SK-N-SH (cell line): ENCODE measurements around the gene STIM1. TPM values are rescaled to one million over a fixed set of nuclear protein-coding genes. Genes with fewer than 3 reads are reported as not detected.

ENCODE experiments used
- CTCF ChIA-PET: fragments of 300-600, 350-600 bp; formaldehyde crosslinking; extraction: SDS; loops from one replicate; lab custom pipeline; 2021; lab: Yijun Ruan, JAX
- POLR2A ChIA-PET: fragments of 350-600 bp; sonication (Branson Sonifier 250); formaldehyde crosslinking; extraction: SDS; loops from one replicate; lab custom pipeline; 2020; ENCODE audit warnings: antibody characterized with exemption, inconsistent platforms; lab: Yijun Ruan, JAX
- DNase-seq: peaks from one replicate; pipeline ENCODE4 v3.0.0; 2012
- H2AFZ ChIP-seq: fragments of 200-600 bp; sonication (generic); 2 replicates; pipeline ENCODE4 v1.8.1; 2016; ENCODE audit warnings: antibody characterized with exemption, mild to moderate bottlenecking, low read depth
- H3F3A ChIP-seq: fragments of 200-600 bp; sonication (generic); replicated peaks from 2 replicates; pipeline ENCODE3; 2016; ENCODE audit warnings: antibody characterized with exemption, mild to moderate bottlenecking; ENCODE audit not compliant: insufficient read depth
- H3K27ac ChIP-seq, 2 experiments: fragments of 200-500 bp in 1 of 2; fragments of 200-600 bp in 1 of 2; sonication (Bioruptor generic) in 1 of 2; sonication (generic), shearing (Covaris generic) in 1 of 2; 2 replicates each; pipeline versions ENCODE4 v1.5.1 to v1.6.1; 2014 to 2016; ENCODE audit warnings: low read depth in 2 of 2, inconsistent platforms in 1 of 2, low read length in 1 of 2, mild to moderate bottlenecking in 1 of 2, mixed read lengths in 1 of 2
- H3K27me3 ChIP-seq: fragments of 200-600 bp; sonication (generic), shearing (Covaris generic); 2 replicates; pipeline ENCODE4 v1.6.1; 2016; ENCODE audit warnings: mixed run types; ENCODE audit not compliant: insufficient read depth
- H3K36me3 ChIP-seq, 2 experiments: fragments of 200-500 bp in 1 of 2; fragments of 200-600 bp in 1 of 2; sonication (Bioruptor generic) in 1 of 2; sonication (generic) in 1 of 2; replicated peaks in 1 of 2; 2 replicates each; pipeline versions ENCODE3 to v1.5.1; 2014 to 2016; ENCODE audit warnings: low read length in 1 of 2, mild to moderate bottlenecking in 1 of 2; ENCODE audit not compliant: insufficient read depth in 2 of 2, control insufficient read depth in 1 of 2
- H3K4me1 ChIP-seq, 2 experiments: fragments of 200-500 bp in 1 of 2; fragments of 200-600 bp in 1 of 2; sonication (Bioruptor generic) in 1 of 2; sonication (generic), shearing (Covaris generic) in 1 of 2; 2 replicates each; pipeline versions ENCODE4 v1.5.1 to v1.6.1; 2014 to 2016; ENCODE audit warnings: low read depth in 1 of 2, low read length in 1 of 2, mixed run types in 1 of 2; ENCODE audit not compliant: insufficient read depth in 2 of 2, control insufficient read depth in 1 of 2
- H3K4me2 ChIP-seq: fragments of 200-600 bp; sonication (generic), shearing (Covaris generic); 2 replicates; pipeline ENCODE4 v1.6.1; 2017; ENCODE audit warnings: mixed run types
- H3K4me3 ChIP-seq, 2 experiments: fragments of 200-500 bp in 1 of 2; fragments of 200-600 bp in 1 of 2; sonication (Bioruptor generic) in 1 of 2; sonication (generic), shearing (Covaris generic) in 1 of 2; 2 replicates each; pipeline versions ENCODE4 v1.5.1 to v1.8.1; 2014 to 2016; ENCODE audit warnings: low read depth in 2 of 2, inconsistent platforms in 1 of 2, low read length in 1 of 2, mild to moderate bottlenecking in 1 of 2, mixed read lengths in 1 of 2, moderate library complexity in 1 of 2
- H3K79me2 ChIP-seq: fragments of 200-600 bp; sonication (generic); 2 replicates; pipeline ENCODE4 v1.8.1; 2017; ENCODE audit warnings: mild to moderate bottlenecking; ENCODE audit not compliant: insufficient read depth
- H3K9ac ChIP-seq: fragments of 200-600 bp; sonication (generic); 2 replicates; pipeline ENCODE4 v1.6.1; 2017; ENCODE audit warnings: mixed run types
- H3K9me2 ChIP-seq: fragments of 200-600 bp; sonication (generic); 2 replicates; pipeline ENCODE4 v1.6.1; 2017; ENCODE audit warnings: mixed run types
- H3K9me3 ChIP-seq: fragments of 200-600 bp; sonication (generic); 2 replicates; pipeline ENCODE4 v1.6.1; 2017; ENCODE audit warnings: mixed run types, mild to moderate bottlenecking, moderate library complexity
- H4K20me1 ChIP-seq: fragments of 200-600 bp; sonication (generic); 2 replicates; pipeline ENCODE4 v1.6.1; 2017; ENCODE audit warnings: mild to moderate bottlenecking, mixed run types; ENCODE audit not compliant: insufficient read depth
- FOSL2 ChIP-seq: IDR thresholded peaks from 2 replicates; pipeline ENCODE4 v1.4.0; 2012; ENCODE audit warnings: low read depth, mild to moderate bottlenecking, moderate library complexity, borderline replicate concordance
- FOXJ3 ChIP-seq: sonication (generic); formaldehyde crosslinking; IDR thresholded peaks from 2 replicates; pipeline ENCODE4 v1.5.1; 2020; ENCODE audit warnings: mild to moderate bottlenecking, missing genetic modification reagents
- JUND ChIP-seq: IDR thresholded peaks from 2 replicates; pipeline ENCODE4 v1.4.0; 2012
- POLR2AphosphoS5 ChIP-seq: IDR thresholded peaks from 2 replicates; pipeline ENCODE4 v1.6.1; 2012; ENCODE audit warnings: low read depth, low read length
- RAD21 ChIP-seq: IDR thresholded peaks from 2 replicates; pipeline ENCODE4 v1.6.1; 2012; ENCODE audit warnings: mild to moderate bottlenecking, low read length
- RCOR1 ChIP-seq: fragments of 150-350 bp; IDR thresholded peaks from 2 replicates; pipeline ENCODE4 v1.6.1; 2017; ENCODE audit warnings: antibody characterized with exemption, low read length
- REST ChIP-seq: IDR thresholded peaks from 2 replicates; pipeline ENCODE4 v1.6.1; 2012; ENCODE audit warnings: mild to moderate bottlenecking, low read depth, low read length, moderate library complexity
- RXRA ChIP-seq: IDR thresholded peaks from 2 replicates; pipeline ENCODE4 v1.4.0; 2012; ENCODE audit warnings: low read depth, mild to moderate bottlenecking, borderline replicate concordance
- WGBS: methylation state at CpG from one replicate; pipeline ENCODE4 v1.1.6; 2017; ENCODE audit warnings: low lambda C conversion rate; 5-methylcytosine and 5-hydroxymethylcytosine counted together
- polyA plus RNA-seq, 3 experiments: library from polyadenylated mRNA; depleted of rRNA; stranded (reverse); fragments of >200 nt; gene quantifications; 2 replicates each; pipeline ENCODE4 v1.2.3, GENCODE V29; 2012
- TF ChIP-seq, protein P1 (sequence below): fragments of 150-350 bp; IDR thresholded peaks from 2 replicates; pipeline ENCODE4 v1.6.1; 2017; ENCODE audit warnings: antibody characterized with exemption, low read length, low read depth, borderline replicate concordance

Gene STIM1
- polyA plus RNA-seq, 1 of the 3 experiments (the other 2 are of a cell fraction), result 29.5 TPM

- no peak for TF ChIP-seq FOXJ3 (CRISPR knock-in tag)
- TF ChIP-seq FOSL2, result no peak
- no peak for TF ChIP-seq POLR2AphosphoS5
These were observed 189.6 kb downstream of the STIM1 start (continued) for GRCh38 chr11:4044976-4045646.

GRCh38 chr11:4048340-4048739 is 192.9 kb downstream of the STIM1 start:
- H3K36me3 ChIP-seq, result no peaks in the 10 kb centered on the region
- no peak overlapping the region for H3K9ac ChIP-seq
- no peaks in the 10 kb centered on the region for H3K9me3 ChIP-seq
- CTCF ChIA-PET, result interaction anchor here (1.8 to 3.5 kb wide), 3 partner anchors 12 to 193 kb away, joined by 3 to 12 read pairs (median 10); partner anchors contain the start of gene STIM1
- DNase-seq, result no peak
- no peaks in the 10 kb centered on the region for H3F3A ChIP-seq
- TF ChIP-seq RCOR1, result no peak
- no peak for TF ChIP-seq REST
- TF ChIP-seq, protein P1, sequence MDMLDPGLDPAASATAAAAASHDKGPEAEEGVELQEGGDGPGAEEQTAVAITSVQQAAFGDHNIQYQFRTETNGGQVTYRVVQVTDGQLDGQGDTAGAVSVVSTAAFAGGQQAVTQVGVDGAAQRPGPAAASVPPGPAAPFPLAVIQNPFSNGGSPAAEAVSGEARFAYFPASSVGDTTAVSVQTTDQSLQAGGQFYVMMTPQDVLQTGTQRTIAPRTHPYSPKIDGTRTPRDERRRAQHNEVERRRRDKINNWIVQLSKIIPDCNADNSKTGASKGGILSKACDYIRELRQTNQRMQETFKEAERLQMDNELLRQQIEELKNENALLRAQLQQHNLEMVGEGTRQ, result no peak
- TF ChIP-seq RXRA, result no peak
- TF ChIP-seq FOSL2, result peak; percentile 19; the same call in 1 of the 2 replicates
- peak; percentile 22; the same call in 1 of the 2 replicates for TF ChIP-seq JUND
- peaks cover 11 to 12% of the 10 kb centered on the region in 2 experiments; a peak in 3 of 4 replicates for H3K4me1 ChIP-seq
- H3K27me3 ChIP-seq, result no peaks in the 10 kb centered on the region
- POLR2A ChIA-PET, result no interaction called here
- H3K4me3 ChIP-seq, result no peak overlapping the region
- no peak overlapping the region for H3K27ac ChIP-seq
- H3K9me2 ChIP-seq, result no peaks in the 10 kb centered on the region
- no peak overlapping the region for H2AFZ ChIP-seq
- H3K79me2 ChIP-seq, result no peaks in the 10 kb centered on the region
- no peaks in the 10 kb centered on the region for H4K20me1 ChIP-seq
- no peak overlapping the region for H3K4me2 ChIP-seq

- DNase-seq, result no peak
- Histone ChIP-seq H3K9ac (no peak overlapping the region), H4K20me1 (no peaks in the 10 kb centered on the region), H3K4me1 (peaks cover 10 to 12% of the 10 kb centered on the region in 2 experiments; a peak in 3 of 4 replicates), H2AFZ (no peak overlapping the region), H3K27me3 (no peaks in the 10 kb centered on the region), H3F3A (no peaks in the 10 kb centered on the region), H3K36me3 (no peaks in the 10 kb centered on the region), H3K27ac (no peak overlapping the region), H3K4me3 (no peak overlapping the region), H3K79me2 (no peaks in the 10 kb centered on the region), H3K9me2 (no peaks in the 10 kb centered on the region), H3K4me2 (no peak overlapping the region), H3K9me3 (no peaks in the 10 kb centered on the region)
- POLR2A ChIA-PET, result no interaction called here
- CTCF ChIA-PET, result interaction anchor here (1.0 to 3.5 kb wide), 5 partner anchors 11 to 208 kb away, joined by 3 to 12 read pairs (median 5); partner anchors contain the start of gene STIM1
- no peak for TF ChIP-seq RAD21
- WGBS, result 85% methylated on average over 4 of the region's 4 CpGs
These were observed 193.5 kb downstream of the STIM1 start for GRCh38 chr11:4049006-4049405.
